Pulmonary artery endothelial cell (primary cell): ENCODE data around the gene ST8SIA1. TPM values are rescaled to one million over a fixed set of nuclear protein-coding genes. Genes with fewer than 3 reads are reported as not detected.
A peak's percentile ranks its signal among the peaks of the same experiment; 100 is the strongest.

Source experiments
- DNase-seq: peaks from one replicate; pipeline ENCODE4 v3.0.0-alpha.2; 2011; ENCODE audit warnings: low read depth, low spot score
- total RNA-seq: library from RNA; depleted of rRNA; stranded (reverse); fragments of >200 nt; gene quantifications from 2 replicates; pipeline ENCODE4 v1.2.3, GENCODE V29; 2014

ST8SIA1 gene
- total RNA-seq, 1 donor from 2014 or later = 0.07 TPM

DNA sequence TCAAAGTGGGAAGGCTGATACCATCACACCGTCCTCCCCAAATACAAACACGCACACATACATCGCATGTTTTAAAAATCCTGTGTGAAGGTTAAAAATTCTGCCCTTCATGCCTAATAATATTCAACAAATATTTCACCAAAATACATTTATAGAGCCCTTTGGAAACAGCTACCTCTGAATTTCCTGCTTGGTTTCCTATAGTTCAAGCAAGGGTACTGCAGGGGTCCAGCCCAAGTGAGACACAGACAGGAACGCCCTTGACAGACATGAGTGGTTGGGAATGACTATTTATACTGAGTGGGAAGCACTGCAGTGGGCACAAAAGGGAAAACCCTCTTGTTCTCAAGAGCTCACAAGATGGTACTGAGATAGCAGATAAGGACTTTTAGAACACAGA is 51.0 kb downstream of the ST8SIA1 start:
- DNase-seq = no peak

DNA sequence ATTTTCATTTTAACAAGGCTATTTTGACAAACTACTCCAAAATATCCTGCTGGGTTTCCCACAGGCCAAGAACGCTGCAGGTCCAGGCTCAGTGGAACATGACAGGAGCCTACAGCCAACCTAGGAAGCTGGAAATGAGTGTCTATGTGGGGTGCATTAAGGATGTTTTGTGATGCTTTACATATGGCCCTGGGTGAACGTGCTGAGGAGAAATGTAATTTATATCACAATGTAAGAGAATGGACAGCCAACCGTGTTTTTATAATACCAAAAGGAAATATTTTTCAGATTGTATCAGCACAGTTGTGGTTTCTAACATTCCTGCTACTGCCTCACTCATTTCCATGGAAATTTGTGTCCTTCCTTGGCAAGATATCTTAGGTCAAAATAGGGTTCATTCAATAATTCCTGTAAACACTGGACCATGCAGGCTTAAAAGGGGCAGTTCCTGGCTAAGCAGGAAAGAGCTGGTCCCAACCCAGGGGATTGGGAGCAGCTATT is 51.5 kb downstream of the ST8SIA1 start:
- peak; percentile 57 for DNase-seq

DNA sequence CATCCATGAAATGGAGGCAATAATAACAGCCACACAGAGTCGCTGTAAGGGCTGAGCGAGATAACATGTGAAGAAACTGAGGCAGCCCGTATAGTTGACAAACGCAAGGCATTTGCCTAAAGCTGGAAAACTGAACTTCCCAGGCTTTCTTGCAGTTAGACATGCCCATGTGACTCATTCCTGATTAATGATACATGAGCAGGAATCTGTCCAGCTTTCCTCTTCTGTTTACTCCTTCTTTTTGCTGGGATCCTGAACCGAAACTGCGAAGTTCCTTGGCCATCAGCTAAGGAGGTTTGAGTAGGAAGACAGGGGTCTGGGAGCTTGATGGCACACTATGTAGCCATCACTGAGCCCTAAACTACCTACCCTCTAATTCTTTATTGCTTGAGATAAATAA is 52.2 kb downstream of the ST8SIA1 start:
- DNase-seq = peak; percentile 26

DNA sequence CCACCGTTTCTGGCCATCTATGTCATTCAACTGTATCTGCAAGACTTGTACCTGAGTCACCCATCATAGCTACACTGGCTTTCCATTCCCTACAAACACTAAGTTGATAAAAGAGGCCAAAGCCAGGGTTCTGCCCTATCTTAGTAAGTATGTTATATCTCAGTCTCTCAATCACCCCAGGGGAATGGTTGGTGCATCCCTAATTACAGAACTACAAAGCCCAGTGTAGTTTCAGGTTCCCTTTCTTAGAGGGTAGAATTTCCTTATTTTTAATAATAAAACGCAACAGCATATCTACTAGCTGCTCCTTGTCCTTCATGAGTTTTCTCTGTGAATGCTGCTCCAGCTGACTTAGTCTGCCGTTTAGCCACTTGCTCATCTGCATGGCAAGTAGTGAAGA is 57.6 kb downstream of the ST8SIA1 start:
- DNase-seq = no peak

DNA sequence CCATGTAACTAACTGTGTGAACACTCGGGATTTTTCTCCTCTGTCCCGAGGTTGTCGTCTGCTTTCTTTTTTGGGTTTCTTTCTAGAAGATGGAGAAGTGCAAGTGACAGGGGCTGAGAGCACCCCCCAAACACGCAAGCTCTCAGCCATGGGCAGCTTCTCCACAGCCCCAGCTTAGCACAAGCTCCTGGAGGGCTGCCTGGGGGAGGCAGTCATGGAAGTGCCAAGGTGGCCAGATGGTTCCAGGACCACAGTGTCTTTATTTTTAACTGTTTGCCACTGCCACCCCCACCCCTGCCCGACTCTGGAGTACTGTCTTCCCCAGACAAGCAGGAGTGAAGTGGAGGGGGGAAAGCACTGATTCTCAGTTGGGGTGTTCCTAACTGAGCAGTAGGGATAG is 58.2 kb downstream of the ST8SIA1 start:
- DNase-seq = no peak

DNA sequence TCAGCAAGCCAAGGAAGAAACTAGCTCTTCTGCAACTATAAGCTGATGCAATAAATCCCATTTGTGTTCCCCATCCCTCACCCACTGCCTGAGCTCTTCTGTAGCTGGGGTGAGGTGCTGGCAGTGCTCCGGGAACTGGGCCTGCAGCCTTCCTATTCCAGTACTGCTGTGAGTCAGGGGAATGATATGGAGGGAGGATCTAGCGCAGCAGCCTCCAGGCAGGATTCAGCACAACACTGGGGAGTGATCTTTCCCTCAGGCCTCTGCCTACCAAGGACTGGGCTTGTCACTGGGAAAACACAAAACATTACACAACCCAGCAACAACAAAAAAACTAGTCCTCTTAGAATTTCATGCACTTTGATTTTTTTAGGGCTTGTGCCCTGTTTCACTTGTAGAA is 58.7 kb downstream of the ST8SIA1 start:
- DNase-seq = peak; percentile 54

DNA sequence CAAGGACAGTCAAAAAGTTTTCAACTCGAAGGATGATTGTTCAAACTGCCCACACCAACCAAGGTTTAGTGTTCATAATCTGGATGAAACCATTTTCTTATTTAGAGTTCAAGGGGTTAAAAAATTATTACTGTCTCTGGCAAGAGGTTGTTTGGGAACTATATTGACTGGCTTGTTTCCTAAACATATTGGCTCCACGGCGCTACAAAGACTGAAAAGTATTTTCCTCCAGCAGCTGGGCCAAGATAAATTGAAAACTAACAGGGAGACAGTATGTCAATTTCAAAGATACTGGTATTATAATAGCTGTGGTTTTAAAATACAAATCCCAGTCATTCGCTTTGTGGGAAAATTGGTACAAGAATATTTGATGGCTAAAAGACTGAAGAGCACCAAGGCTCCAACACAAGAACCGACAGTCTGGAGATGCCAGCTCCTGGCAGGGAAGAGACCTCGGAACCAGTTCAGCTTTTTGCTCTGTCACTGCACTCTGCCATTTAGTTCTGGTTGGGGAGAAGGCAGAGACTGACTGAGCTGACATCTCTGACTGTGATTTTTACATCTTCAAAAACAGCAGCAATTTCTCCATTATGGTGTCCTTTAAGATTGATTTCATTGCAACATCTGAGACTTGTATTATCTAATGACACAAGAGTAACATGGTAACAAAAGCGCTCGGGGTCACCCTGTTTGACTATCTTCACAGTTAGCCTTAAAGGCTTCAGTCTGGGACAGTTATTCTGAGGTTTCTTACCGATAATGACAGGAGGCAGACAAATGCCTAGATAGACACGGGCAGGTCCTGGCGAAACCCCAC is 62.0 kb downstream of the ST8SIA1 start:
- DNase-seq = no peak

DNA sequence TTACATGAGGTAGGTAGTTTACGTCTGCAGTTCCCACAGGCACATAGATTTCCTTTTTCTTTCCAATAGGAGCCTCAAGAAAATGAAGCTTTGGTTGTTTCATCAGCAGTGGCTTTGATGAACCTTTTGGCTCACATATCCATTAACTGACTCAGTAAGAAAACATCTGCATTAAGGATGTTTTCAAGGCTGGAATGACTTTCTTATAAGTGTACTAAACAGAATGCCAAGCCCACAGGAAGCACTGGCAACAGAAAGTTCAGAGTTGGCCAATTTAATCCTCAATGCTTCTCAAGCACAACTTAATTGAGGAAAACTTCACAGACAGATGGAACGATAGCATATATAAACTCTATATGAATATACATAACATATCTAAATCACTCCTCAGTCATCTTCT is 63.5 kb downstream of the ST8SIA1 start:
- peak; percentile 17 for DNase-seq

DNA sequence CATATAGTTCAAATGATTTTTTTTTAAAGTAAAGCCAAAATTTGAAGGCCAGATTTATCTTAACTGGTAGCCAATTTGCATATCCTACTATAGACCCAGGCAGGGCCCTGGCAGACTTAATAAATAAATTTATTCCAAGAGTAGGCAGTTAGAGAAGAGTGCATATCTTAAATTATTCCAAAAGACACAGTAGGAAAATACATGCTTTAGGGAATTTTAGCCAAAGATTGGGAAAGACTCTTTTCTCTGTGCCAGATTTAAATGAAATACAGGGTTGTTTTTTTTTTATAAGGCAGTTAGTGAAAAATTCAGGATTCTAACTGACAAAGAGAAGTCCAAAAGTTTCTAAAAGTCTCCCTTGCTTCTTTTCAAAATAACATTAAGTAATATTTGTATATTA is 65.5 kb downstream of the ST8SIA1 start:
- DNase-seq = no peak

DNA sequence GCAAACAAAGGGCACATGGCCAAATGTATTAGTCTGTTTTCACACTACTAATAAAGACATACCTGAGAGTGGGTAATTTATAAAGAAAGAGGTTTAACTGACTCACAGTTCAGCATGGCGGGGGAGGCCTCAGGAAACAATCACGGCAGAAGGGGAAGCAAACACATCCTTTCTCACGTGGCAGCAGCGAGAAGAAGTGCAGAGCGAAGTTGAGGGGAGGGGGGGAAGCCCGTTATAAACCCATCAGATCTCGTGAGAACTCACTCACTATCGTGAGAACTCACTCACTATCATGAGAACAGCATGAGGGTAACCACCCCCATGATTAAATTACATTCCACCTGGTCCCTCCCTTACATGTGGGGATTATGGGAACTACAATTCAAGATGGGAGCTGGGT is 66.1 kb downstream of the ST8SIA1 start:
- DNase-seq = no peak

DNA sequence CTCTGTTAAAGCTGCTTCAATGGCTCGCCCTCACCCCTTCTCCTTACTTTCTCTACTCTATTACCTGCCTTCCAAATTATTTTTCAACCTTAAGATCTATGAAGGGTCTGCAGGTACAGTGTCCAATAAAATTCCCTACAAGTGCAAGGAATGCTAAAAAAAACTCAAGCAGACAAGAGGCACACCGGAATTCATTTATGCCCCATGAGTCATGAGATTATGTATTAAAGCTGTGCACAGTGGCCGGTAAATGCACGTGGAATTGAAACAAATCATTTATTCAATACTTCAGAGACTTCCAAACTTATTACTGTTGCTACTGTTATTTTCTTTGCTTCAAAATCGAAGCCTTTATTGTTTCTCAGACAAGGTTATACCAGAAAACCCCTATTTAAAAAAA is 68.4 kb downstream of the ST8SIA1 start:
- no peak for DNase-seq

DNA sequence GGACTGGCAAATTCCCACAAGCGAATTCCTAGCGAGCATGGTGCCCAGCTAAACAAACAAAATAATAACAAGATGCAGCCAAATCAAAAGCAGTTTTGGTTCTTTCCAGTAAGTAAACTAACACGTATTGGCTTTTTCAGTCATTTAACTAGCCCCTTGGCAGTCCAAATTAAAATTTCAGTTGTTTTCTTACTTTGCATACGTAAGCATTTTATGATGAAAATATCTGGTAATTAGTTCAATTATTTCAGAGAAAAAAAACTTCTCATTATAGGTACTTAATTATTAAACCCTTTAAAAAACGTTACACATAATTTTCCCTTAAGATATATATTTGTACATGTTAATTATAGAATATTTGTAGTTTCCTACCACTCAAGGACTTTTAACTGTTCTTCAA is 70.1 kb downstream of the ST8SIA1 start:
- no peak for DNase-seq

DNA sequence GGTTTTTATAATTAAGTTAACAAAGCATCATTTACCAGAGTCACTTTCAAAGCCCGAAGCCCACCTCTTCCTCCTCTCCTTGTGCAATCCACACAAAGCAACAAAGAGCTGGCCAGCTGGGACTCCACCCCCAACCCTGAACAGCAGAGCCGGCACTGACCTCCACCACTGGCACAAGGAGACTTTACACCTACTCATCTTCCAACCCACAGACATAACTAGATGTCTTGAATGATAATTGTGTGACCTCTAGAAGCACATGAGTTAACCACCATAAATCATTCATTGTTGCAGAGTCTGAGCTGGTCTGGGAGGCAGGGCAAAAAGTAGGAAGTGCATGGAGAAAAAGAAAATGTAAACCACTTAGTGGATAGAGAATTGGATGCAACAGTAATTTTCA is 72.2 kb downstream of the ST8SIA1 start:
- no peak for DNase-seq

DNA sequence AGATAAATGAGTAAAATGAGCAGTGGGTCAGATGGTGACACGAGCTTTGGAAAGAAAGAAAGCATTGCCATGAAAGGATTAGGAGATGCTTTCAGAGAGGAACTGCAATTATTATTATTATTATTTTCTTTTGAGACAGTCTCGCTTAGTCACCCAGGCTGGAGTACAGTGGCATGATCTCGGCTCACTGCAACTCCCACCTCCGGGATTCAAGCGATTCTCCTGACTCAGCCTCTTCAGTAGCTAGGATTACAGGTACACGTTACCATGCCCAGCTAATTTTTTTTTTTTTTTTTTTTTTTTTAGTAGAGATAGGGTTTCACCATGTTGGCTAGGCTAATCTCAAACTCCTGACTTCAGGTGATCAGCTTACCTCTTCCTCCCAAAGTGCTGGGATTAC is 77.4 kb downstream of the ST8SIA1 start:
- DNase-seq = no peak

DNA sequence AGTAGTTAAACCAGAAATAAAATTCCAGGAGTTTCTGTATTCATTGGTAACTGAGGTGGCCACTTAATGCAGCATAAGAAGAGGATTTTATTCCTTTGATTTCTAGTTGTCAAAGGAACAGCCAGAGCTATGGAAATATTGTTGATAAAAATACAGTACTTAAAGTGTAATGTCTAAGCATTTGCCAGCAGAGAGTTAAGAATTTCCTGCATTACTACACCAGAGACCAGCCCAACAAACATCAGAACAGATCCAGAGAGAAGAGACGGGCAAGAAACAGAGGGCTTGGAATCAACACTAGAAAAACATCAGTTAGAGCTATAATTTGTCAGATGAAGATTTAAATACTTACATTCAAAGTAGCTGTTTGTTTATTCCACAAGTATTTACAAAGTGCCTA is 77.9 kb downstream of the ST8SIA1 start:
- DNase-seq = no peak

DNA sequence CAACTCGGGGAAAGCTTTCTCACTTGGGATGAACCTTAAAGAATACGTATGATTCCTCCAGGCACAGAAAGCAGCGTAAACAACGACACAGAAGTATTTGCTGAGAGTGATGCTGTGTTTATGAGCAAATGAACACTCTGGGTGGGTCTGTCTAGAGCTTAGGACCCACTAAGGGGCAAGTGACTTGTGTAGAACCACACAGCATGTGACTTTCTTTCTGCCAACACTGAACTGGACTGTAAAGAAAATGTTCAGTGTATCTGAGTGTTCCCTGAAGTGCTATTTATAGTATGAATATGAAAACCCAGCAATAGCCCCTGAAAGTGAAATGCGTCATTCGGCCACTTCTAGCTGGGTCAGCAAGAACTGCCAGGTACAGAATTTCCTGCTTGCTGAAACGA is 78.5 kb downstream of the ST8SIA1 start:
- DNase-seq = no peak

DNA sequence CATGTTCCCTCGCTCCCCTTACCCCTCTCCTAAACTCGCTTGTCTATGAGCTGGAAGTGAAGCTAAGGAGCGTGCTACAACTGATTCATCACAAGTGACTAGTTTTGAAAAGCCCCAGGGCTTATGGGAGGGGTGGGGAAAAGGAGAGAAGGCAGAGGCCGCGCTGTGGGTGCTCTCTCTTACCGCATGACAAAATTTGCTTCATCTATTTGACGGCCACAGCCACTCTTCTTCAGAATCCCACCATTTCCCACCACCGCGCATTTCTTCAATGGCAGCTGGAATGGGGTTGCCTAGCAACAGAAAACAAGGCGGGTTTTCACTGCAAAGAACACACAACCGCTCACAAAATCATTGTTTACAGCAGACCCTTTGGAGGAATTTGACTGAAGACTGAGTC is 79.4 kb downstream of the ST8SIA1 start:
- DNase-seq = no peak

DNA sequence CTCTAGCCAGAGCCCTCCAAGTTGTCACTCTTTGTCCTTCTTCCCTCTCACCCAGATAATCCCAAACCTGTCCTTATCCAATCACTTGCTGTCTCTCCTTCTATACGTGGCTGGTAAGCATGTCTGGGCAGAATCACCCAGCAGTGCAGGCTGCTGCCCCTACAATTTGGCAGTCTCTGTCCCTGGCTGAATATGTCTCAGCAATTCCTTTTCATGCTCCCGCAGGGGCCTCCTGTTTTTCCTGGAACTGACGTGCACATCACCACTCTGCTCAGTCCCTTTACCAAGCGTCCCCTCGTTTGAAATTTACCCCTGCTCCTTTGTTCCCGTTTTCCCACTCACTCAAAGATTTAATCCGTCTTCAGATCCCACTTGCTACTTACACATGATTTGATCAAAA is 80.0 kb downstream of the ST8SIA1 start:
- DNase-seq = no peak

DNA sequence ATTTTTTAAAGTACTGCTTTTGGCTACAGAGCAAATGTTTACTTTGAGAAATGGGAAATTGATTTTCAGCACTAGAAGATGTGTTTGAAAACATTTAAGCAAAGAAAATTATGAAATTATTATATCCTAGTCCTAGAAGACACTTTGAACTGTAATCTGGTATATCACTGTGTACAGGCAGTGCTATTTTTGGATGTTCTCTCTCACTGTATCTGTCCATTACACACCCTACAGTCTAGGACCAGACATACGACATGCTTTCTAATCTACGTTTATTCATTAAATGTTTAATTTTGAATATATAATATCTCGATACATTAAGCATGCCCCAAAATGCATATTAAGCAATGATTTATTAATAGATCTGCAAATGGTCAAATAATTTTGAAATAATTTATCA is 82.5 kb downstream of the ST8SIA1 start:
- no peak for DNase-seq

DNA sequence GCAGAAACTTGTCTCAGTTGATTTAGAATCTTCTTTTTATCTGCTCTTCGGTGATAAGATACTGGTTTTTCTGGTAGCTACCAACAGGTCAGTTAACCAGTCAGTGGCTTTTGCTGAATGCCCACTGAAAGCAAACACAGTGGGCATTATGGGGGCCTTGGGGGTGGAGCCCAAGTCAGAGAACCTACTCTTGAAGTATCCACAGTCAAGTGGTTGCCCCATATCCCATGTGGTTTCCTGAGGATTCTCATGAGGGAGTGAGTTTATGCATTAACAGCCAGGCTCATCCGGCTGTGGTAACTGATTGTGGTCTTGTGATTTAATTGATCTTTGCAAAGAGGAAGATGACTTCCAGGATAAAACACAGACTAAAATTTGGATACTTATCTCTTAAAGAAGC is 83.7 kb downstream of the ST8SIA1 start:
- DNase-seq = no peak

DNA sequence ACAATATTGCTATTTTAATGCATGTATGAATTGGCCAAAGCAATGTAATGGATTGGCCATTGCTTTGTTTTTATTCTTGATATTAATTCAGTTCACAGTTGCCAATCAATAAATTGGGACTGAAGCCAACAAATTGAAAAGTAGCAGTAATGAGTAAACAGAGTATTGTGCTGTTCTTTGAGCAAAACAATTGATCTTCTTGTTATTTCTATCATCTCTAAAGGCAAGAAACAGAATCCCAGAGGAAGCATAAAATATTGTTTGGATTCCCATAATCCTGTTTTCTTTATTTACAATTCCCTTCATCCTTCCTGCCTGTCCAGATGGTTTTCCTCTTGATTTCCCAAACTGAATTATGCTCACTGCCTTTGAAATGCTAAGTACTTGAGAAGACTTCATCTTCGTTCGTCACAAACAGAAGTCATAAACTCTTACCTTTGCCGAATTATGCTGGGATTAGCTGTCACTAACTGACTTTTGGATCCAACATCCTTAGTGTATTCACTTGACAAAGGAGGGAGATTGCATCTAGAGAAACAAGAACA is 85.9 kb downstream of the ST8SIA1 start:
- DNase-seq = no peak

DNA sequence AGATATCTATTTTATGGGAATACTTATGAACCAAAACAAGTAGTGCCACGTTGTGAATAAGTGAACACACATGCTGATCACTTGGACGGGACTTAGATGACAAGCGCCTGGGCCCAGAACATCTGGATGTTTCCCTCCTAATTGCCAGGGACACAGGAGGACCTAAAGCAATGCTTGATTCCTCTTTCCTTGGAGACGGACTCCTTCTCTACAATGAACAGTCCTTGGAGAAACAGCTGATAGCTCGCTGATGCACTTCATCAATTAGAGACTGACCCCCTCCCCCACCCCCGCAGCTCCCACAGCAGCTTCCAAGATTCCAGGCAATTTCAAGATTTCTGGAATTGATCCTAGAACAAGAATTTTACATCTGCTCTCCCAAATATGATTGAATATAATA is 86.4 kb downstream of the ST8SIA1 start:
- no peak for DNase-seq

DNA sequence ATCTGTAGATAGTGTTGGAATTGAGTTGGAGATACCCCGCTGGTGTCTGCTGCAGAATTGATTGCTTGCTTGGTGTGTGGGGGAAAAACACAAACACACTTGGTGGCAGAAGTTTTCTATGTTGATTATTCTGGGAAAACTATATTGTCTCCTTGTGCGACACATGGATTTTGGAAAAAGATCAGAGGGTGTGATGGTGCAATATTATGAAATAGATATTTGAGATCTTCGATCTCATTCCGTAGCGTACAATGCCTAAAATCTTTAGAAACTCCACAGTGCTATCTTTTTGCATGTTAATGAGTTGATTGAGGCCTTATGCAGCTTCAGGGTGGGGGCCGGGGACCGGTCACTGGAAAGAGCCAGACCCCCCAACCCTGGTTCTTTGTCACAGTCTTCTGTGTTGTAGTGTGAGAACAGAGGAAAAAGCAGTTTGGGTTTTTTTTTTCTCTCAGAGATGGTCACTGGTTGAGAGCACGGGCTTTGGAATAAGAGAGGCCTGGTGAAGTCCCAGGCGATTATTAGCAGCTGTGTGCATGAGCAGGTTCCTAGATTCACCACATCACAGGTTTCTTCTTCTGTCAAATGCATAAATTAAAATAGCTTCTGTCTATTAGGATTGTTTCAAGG is 88.2 kb downstream of the ST8SIA1 start:
- DNase-seq = no peak
